Suppressor macrophage (primary cell): ENCODE measurements around the gene GARIN5B.

Experiments used
- DNase-seq, 4 experiments: peaks; one replicate each; pipeline ENCODE4 v3.0.0-alpha.2; 2020 to 2022

The GARIN5B gene

DNA sequence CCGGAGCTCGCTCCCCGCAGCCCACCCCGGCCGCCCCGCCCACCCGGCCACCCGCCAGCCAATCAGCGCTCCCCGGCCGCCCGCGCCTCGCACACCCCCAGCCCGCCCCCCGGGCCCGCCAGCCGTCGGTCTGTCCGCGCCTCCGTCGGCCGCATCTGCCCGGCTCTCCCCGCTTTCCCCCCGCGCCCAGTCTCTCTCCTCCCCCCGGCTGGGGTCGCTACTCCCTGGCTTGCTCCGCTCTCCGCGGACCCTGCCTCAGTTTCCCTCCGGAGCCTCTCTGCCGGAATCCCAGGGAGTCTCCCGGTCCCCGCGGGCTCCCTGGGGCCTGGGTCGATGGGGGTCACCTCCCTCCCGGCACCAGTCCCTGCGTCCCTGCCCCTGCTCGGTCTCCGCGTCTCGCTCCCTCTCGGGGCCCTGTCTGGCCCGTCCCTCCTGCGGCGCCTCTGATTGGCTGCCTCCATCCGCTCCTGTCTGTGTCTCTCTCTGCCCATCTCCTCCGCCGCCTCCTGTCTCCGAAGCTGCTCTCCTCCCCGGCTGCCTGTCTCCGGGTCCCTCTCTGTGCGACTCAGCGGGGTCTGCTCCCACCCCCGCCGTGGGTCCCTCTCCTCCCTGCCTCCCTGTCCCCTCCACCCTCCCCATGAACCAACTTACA, 6.7 kb upstream of the GARIN5B start:
- peak in 2 of 4 experiments; percentile 13 to 37 for DNase-seq

DNA sequence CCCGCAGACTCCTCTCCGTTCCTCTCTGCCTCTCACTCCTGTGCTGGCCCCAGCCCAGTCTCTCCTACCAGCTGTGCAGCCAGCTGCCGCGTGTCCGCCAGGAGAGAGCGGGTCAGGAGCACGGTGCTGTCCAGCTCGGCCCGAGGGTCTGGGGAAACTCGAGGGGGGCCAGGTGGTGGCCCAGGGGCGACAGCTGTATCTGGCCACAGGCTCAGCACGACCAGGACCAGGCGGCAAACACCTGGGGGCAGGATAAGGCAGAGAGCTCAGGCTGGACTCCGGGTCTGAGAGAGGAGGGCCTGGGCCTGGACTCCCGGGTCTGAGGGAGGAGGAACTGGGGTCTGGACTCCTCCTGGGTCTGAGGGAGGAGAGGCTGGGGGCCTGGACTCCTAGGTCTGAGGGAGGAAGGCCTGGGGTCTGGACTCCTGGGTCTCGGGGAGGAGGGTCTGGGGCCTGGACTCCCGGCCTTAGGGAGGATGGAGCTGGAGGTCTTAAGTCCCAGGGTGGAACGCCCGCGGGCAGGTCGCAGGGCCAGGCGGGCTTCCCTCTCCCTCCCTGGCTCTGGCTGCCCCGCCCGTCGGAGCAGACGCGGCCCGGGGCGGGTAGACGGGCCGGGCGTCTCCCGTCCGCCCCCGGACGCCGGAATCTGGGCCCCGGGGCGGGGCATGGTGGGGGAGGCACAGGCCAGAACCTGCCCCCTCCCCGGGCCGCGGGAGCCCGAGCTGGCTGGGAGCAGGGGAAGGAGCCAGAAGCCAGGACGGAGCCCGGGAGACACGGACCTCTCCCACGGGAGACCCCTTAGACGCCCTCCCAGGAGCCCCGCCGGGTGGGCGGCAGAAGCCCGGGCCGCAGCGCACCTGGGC, 5.9 kb upstream of the GARIN5B start:
- peak; percentile 43 to 71 (median 54) for DNase-seq

DNA sequence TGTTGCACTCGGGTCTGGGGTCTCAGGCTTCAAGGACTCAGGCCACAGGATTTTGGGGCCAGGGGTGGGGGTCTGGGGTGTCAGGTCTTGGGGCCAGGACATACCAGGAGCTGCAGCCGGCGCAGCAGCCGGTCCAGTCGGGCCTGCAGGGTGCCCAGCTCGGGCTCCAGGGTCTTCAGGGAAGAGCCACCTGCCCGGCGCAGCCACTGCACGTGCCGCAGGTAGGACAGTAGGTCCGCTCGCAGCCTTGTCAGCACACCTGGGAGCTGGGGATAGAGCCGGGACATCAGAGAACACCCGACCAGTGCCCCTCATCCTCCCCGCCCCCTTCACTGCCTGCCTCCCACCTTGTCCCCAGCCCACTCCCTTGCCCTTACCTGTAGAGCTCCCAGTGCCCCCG, 5.0 kb upstream of the GARIN5B start:
- DNase-seq: no peak

DNA sequence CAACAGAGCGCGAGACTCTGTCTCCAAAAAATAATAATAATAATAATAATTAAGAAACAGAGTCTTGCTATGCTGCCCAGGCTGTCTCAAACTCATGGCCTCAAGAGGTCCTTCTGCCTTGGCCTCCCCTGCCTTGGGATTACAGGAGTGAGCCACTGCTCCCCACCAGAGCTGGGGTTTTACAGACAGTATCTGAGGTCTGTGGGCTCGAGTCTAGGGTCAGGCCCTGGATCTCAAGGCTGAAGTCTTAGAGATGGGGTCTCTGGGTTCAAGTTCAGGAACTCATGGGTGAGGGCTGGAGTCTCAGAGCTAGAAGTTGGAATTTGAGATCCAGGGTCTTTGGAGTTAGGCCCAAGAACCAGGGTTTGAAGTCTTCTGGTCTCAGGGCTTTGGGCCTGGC, 3.7 kb upstream of the GARIN5B start:
- no peak for DNase-seq

DNA sequence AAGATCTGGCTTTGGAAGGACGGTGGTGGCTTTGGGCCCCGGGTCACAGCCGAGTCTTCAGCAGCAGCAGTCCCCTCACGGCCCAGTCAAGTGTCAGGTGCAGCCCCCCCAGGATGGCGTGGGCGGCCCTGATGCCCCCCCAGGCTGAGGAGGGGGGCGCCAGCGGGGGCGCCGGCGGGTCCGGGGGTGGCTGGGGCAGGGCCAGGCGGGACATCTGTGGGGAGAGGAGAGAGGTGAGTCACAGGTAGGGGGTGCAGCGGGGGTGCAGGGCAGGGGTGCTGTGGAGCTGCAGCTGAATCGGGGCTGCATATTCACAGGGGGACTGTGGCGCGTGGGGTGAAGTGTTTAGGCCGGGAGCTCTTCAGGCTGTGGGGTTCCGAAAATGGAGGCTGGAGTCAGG, 2.9 kb upstream of the GARIN5B start:
- DNase-seq: no peak

DNA sequence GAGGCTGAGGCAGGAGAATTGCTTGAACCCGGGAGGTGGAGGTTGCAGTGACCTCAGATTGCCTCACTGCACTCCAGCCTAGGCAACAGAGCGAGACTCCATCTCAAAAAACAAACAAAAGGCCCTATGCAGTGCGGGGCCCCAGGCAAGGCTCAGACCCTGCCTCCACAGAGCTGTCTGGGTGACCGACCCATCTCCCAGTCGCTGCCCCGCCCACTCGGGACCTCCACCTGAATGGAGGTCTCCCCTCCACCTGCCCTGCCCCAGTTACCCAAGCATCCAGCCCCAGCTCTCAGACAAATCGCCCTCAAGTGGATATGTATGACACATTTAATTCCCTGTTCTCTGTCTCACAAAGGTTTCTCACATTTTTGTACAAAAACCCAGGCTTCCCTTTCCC, 2.2 kb upstream of the GARIN5B start:
- no peak for DNase-seq

DNA sequence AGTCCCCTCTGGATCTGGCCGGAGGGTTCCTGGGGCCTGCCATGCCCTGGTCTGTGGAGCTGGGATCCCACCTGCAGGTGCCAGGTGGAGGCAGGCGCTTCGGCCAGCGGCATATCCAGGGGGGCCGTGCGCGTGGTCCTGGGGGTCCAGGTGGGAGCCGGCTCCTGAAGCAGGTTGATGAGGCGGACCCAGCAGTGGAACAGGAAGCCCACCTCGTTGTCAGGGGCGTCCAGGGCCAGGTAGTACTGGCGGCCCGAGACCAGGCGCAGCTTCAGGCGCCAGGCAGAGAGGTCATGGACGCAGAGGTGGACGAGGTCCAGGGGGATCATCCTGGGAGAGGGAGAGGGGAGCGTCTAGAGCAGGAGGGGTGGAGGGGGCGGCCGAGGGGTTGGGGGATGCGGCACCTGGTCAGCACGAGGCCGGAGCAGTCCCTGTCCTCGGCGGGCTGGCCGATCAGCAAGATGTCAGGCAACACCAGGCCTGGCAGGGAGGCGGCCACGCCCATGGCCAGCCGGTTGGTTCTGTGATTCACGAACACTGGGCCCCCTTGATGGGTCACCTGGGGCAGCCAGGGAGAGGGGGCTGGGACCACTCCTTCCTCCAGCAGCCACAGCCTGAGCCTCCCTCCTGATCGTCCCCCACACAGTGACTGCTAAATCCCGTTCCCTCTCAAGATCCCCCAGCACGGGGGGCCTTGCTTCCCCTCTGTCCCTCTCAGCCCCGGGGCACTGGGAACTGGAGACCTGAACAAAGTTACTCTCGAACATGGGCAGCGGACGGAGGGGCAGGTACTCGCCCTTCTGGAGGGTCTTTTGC, 678 bp downstream of the GARIN5B start:
- DNase-seq: no peak

DNA sequence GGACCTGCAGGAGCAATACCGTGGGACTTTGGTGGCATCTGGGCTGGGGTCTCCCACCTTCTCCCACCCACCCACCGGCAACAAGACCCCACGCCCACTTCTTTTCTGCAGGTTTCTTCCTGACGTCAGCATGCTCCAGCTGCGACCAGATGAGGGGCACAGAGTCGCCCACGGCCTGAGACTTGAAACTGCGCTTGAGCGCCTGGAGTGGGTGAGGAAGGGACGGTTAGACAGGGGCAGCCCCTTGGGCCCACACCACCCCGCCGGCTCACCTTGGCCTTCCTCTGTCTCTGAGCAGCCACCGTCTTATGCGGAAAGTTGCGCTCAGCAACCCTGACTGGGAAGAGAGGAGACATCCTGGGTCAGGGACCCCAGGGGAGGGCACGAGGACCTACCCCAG, 2.2 kb downstream of the GARIN5B start:
- DNase-seq: no peak

DNA sequence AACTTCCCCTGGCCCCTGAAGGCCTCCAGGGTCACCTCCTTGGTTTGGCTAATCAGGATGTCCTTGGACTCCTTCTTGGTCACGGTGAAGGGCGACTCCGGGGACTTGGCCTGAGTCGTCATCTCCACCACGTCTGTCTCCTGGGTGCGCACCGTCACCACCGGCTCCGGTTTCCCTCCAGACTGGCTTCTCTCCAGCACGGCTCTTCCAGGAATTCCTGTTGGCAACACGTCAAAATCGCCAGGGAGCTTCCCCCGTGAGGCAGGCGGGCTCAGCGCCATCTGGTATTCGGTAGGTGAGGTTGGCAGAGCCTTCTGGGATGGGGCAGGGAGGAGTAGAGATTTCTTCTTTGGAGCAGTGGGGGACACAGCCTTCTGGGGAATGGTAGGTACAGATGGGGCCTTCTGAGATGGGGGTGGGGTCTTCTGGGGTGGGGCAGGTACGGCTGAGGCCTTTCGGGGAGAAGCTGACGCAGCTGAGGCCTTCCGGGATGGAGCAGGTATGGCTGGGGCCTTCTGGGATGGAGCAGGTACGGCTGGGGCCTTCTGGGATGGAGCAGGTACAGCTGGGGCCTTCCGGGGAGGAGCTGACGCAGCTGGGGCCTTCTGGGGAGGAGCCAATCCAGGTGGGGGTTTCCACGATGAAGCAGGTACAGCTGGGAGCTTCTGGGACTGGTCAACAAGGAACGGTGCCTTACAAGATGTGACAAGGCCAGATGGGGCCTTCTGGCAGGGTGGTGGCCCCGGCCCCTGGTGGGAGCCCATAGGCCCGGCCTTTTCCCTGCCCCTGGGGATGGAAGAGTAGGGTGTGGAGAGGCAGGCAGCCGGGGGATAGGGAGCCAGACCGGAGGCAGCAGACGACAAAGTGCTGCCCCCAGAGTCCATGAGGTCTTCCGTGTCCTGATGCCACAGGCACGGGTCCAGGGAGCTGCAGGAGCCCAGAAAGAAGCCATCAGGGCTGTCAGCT, 3.8 kb downstream of the GARIN5B start:
- DNase-seq: no peak

DNA sequence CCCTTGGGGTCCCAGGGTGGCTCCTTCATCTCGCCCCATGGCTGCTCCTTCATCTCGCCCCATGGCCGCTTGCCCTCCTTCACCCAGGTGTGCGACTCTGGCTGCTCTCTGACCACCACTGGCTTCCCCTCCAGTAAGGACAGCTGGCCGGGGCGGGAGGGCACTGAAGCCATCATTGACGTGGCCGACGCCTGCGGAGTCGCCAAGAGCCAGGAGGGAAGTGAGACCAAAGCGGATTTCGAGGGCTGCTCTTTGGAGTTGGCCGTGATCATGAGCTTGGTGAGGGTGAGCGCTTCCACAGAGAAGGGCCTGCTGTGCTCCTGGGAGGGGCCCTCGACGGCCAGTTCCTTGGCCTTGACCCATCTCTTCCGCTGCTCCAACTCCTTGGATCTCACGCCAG, 4.6 kb downstream of the GARIN5B start:
- DNase-seq: no peak

DNA sequence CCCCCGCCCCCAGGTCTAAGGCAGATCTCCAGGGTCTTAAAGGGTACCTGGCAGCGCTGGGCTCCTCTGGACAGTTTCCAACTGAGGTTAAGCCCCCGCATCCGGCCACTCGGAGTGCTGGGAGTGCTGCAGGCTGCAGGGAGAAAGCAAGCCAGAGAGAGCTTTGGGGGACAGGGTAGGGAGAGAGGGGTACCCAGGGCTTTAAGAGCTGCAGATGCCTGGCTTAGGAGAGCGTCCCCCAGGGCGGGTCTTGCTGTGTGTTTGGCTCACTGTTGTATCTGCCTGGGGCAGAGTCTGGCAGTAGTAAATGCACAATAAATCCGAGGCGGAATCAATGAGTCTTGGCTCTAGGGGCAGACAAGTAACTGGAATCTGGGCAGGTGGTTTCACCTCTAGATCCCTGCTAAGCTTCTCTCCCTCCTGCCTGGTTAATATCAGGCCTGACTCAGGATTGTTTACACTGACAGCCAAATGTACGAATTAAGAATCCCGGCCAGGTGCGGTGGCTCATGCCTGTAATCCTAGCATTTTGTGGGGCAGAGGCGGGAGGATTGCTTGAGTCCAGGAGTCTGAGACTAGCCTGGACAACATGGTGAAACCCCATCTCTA, 7.7 kb downstream of the GARIN5B start:
- DNase-seq: no peak

DNA sequence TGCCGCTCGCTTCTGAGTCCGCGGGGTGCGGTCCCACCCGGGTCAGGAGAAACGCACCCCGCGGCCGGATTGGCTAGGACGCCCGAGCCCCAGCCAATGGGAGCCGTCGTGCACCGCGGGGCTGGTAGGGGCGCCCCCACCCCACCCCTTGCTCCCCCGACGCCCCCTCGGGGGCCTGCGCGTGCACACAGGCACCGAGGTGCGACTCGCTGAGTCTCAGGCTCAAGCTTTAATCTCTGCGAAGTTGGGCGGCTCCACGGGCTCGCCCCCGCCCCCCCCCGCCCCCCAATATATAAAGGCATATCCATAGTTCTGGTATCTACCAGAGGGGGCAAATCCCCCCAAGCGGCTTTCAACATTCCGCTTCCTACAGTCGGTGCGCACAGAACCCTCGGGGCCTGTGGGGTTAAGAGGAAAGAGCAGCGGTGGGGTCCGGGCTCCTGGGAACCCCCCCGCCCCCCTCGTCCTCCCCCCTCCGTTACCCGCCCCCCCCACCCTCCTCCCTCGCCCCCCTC, 8.3 kb downstream of the GARIN5B start, which contains the start of gene COX6B2:
COX6B2 (minus strand) TSS at position 22 of the 515 bp plus-strand sequence. CDS start 198 bp downstream, outside the sequence.
- DNase-seq: no peak

DNA sequence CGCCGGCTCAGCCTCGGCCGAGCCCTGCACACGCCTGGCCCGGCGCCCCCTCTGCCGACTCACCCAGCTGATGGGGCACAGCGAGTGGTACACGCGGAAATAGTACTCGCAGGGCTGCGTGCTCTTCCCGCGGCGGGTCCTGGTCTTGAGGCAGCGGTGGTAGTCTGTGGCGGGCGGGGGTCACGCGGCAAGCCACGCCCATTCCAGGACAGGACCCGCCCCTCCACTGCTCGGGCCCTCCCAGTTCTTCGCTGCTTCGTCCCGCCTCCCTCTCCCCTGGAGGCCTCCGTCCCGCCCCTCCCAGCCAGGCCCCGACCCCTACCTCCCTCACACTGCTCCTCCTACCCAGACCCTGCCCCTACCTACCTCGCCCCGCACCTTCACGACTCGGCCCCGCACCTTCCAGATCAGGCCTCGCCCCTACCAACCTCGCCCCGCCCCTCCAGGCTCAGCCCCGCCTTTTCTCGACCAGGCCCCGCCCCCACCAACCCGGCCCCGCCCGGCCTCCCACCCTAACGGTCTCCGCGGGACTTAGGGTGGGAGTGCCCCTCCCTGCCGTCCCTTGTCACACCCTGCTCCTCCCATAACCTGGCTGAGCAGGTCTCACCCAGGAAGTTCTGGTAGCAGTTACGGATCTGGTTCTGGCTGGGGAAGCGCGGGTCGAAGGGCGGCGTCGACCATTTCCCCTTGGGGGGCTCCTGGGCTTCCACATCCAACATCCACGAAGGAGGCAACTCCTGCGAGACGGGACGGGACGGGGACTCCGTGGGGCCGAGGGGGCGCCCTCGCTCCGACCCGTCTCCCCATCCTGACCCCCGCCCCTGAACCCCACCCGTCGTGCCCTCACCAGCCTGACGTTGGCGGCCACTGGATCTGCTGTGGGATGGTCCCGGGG, 9.0 kb downstream of the GARIN5B start:
- peak; percentile 65 to 79 (median 74) for DNase-seq

DNA sequence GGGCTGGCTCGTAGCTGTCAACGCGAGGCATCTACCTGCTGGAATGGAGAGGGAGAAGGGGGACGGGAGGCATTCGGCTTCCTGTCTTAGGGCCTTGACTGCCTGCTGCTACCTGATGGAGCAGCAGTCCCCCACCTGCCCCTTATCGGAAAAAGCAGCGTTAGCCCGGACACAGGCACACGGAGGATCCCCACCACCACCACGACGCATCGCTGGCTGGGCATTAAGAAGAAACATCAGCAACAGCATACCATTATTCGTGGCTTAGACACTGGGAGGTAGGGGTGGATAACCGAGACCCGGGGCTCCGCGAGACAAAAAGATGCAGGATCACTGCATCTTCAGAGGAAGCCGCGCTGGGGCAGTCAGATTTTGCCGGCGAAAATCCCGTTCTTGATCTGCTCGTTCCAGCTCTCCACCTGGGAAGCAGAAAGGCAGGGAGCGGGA, 9.7 kb downstream of the GARIN5B start:
- DNase-seq: no peak

DNA sequence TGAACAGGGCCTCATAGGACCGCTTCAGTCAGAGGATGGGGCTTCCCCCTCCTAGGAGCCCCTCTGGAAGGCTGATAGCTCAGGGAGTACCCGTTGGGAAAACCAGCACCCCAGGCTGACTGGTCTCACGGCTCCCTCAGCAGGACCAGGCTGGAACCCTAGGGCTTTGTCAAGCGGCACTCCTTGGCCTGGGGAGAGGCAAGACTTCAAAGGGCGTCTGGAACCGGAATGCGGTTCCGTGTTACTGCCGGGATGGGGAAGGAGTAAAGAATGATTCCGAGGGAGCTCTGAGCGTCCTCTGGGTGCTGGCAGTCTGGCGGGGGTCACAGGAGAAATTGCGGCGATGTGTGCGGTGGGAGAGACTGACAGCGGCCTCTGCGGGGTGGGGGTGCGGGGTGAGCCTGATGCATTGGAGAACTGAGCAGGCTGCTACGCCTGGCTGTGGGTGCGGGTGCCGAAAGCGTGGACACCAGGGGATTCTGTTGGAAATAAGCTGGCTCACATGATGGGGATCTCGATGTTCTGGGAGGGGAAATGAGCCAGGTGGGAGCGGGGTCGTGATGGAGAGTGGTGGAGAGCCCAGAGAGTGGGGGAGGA, 10.4 kb downstream of the GARIN5B start:
- DNase-seq: no peak

DNA sequence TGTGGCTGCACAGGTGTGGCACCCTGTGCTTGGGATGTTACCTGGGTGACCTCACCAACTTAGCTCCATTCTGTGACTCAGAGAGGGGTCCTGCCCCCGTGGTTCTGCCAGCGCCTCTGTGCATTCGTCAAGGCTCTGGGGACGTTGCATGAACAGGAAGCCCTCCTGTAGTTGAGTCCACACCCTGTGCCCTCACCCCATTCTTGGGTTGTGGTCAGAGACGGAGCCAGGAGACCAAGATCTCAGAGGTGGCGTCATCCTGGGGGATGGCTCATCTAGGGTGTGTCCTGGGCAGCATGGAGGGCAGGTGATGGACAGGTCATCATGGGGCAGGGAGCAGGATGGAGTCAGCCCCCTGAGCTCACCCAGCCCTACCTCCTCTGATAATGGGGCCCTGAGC, 11.0 kb downstream of the GARIN5B start:
- no peak for DNase-seq

DNA sequence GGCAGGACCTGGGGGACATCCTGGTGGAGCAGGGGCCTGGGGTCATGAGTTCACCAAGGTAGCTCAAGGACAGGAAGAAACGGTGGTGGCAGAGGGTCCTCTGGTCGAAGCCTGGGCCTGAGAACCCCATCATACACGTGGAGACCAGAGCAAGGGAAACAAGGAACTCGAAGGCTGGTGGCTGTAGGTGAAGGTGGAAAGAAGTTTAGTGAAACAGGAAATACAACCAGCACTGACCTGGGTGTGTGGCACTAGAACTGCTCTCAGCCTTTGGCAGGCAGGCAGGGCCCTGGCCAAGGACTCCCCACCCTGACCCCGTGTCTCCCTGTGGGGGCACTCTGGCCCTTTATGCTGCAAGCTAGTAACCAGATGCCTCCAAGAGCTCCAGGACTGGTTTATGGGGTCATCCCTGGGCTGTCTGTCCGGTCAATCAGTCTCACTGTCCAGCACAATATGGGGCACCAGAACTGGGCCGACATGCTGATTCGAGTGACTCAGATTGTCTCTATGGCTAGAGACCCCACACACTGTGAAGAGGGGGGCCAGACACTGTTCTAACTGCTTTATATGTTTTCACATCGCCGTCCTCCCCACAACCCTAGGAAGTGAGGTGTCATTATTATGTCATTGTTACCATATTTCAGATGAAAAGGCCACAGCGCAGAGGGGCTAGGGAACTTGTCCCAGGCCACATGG, 12.3 kb downstream of the GARIN5B start:
- DNase-seq: no peak

DNA sequence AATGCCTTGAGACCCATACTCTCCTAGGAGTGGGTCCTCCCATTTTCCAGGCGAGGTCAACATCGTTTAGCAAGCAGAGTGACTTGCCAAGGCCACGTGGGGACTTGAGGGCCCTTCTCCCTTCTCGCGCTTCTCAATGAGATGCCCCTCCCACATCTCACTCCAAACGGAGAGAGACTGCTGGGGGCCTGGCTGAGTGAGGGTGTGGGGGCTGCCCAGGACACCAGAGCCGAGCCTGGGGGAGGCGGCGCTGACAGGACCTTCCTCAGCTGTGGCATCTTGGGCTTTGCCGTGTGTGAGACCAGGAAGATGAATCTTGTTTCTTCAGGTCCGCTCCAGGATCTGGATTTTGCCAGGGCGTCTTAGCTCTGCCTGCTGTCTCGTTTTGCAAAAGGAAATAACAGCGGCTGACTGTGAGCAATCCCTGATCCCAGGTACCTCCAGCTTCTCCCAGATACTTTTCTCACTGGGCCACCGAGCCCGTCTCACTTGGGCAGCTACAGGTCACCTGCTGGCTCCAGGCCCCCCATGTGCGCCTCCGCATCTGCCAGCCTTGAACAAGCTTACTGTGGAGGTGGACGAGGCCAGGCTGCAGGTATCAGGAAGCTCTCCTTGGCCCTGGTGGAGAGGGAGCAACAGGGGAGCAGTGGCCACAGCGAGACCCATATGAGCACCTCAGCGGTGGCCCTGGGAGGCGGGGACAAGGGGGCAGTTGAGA, 14.6 kb downstream of the GARIN5B start:
- DNase-seq: no peak
